ENCODE measurements around the gene C12orf57. TPM values are rescaled to one million over a fixed set of nuclear protein-coding genes. Genes with fewer than 3 reads are reported as not detected.

C12orf57 gene
- total and polyA plus RNA-seq, 9 of the 15 experiments (the other 6 are each of a cell fraction or from before 2014, with no cell fraction given) = 26.7 to 191 (median 107) TPM

DNA sequence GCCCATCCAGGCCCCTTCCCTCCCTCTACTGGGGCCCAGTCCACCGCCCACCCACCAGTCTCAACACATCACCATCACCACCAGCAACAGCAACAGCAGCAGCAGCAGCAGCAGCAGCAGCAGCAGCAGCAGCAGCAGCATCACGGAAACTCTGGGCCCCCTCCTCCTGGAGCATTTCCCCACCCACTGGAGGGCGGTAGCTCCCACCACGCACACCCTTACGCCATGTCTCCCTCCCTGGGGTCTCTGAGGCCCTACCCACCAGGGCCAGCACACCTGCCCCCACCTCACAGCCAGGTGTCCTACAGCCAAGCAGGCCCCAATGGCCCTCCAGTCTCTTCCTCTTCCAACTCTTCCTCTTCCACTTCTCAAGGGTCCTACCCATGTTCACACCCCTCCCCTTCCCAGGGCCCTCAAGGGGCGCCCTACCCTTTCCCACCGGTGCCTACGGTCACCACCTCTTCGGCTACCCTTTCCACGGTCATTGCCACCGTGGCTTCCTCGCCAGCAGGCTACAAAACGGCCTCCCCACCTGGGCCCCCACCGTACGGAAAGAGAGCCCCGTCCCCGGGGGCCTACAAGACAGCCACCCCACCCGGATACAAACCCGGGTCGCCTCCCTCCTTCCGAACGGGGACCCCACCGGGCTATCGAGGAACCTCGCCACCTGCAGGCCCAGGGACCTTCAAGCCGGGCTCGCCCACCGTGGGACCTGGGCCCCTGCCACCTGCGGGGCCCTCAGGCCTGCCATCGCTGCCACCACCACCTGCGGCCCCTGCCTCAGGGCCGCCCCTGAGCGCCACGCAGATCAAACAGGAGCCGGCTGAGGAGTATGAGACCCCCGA is 7.0 kb upstream of the C12orf57 start (continued):
- TF ChIP-seq CHD1 (IDR thresholded peaks at IDR 0.05; ENCODE audit: low read length) (no peak), POLR2A (conservative IDR thresholded peaks at IDR 0.05) (peak; percentile 22), SMAD3 (CRISPR knock-in tag; conservative IDR thresholded peaks at IDR 0.05) (no peak), ZNF41 (CRISPR knock-in tag; conservative IDR thresholded peaks at IDR 0.05) (no peak), TAF7 (tag; IDR thresholded peaks at IDR 0.05) (no peak), HMGN3 (IDR thresholded peaks at IDR 0.05; ENCODE audit: borderline replicate concordance, extremely low read depth, insufficient read length, low read depth, low read length) (no peak), PCBP1 (IDR thresholded peaks at IDR 0.05; ENCODE audit: low read depth, low read length, poor library complexity, severe bottlenecking) (no peak), ZNF696 (CRISPR knock-in tag; conservative IDR thresholded peaks at IDR 0.05) (no peak), MTA3 (IDR thresholded peaks at IDR 0.05; ENCODE audit: borderline replicate concordance) (no peak)
- TF ChIP-seq, protein P1, sequence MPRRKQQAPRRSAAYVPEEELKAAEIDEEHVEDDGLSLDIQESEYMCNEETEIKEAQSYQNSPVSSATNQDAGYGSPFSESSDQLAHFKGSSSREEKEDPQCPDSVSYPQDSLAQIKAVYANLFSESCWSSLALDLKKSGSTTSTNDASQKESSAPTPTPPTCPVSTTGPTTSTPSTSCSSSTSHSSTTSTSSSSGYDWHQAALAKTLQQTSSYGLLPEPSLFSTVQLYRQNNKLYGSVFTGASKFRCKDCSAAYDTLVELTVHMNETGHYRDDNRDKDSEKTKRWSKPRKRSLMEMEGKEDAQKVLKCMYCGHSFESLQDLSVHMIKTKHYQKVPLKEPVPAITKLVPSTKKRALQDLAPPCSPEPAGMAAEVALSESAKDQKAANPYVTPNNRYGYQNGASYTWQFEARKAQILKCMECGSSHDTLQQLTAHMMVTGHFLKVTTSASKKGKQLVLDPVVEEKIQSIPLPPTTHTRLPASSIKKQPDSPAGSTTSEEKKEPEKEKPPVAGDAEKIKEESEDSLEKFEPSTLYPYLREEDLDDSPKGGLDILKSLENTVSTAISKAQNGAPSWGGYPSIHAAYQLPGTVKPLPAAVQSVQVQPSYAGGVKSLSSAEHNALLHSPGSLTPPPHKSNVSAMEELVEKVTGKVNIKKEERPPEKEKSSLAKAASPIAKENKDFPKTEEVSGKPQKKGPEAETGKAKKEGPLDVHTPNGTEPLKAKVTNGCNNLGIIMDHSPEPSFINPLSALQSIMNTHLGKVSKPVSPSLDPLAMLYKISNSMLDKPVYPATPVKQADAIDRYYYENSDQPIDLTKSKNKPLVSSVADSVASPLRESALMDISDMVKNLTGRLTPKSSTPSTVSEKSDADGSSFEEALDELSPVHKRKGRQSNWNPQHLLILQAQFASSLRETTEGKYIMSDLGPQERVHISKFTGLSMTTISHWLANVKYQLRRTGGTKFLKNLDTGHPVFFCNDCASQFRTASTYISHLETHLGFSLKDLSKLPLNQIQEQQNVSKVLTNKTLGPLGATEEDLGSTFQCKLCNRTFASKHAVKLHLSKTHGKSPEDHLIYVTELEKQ (CRISPR knock-in tag; IDR thresholded peaks at IDR 0.05) = no peak
- TF ChIP-seq, protein P2, sequence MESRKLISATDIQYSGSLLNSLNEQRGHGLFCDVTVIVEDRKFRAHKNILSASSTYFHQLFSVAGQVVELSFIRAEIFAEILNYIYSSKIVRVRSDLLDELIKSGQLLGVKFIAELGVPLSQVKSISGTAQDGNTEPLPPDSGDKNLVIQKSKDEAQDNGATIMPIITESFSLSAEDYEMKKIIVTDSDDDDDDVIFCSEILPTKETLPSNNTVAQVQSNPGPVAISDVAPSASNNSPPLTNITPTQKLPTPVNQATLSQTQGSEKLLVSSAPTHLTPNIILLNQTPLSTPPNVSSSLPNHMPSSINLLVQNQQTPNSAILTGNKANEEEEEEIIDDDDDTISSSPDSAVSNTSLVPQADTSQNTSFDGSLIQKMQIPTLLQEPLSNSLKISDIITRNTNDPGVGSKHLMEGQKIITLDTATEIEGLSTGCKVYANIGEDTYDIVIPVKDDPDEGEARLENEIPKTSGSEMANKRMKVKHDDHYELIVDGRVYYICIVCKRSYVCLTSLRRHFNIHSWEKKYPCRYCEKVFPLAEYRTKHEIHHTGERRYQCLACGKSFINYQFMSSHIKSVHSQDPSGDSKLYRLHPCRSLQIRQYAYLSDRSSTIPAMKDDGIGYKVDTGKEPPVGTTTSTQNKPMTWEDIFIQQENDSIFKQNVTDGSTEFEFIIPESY (CRISPR knock-in tag; IDR thresholded peaks at IDR 0.05) = peak; percentile 55; the same call in 1 of the 2 replicates
- TF ChIP-seq, protein P3, sequence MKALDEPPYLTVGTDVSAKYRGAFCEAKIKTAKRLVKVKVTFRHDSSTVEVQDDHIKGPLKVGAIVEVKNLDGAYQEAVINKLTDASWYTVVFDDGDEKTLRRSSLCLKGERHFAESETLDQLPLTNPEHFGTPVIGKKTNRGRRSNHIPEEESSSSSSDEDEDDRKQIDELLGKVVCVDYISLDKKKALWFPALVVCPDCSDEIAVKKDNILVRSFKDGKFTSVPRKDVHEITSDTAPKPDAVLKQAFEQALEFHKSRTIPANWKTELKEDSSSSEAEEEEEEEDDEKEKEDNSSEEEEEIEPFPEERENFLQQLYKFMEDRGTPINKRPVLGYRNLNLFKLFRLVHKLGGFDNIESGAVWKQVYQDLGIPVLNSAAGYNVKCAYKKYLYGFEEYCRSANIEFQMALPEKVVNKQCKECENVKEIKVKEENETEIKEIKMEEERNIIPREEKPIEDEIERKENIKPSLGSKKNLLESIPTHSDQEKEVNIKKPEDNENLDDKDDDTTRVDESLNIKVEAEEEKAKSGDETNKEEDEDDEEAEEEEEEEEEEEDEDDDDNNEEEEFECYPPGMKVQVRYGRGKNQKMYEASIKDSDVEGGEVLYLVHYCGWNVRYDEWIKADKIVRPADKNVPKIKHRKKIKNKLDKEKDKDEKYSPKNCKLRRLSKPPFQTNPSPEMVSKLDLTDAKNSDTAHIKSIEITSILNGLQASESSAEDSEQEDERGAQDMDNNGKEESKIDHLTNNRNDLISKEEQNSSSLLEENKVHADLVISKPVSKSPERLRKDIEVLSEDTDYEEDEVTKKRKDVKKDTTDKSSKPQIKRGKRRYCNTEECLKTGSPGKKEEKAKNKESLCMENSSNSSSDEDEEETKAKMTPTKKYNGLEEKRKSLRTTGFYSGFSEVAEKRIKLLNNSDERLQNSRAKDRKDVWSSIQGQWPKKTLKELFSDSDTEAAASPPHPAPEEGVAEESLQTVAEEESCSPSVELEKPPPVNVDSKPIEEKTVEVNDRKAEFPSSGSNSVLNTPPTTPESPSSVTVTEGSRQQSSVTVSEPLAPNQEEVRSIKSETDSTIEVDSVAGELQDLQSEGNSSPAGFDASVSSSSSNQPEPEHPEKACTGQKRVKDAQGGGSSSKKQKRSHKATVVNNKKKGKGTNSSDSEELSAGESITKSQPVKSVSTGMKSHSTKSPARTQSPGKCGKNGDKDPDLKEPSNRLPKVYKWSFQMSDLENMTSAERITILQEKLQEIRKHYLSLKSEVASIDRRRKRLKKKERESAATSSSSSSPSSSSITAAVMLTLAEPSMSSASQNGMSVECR (CRISPR knock-in tag; IDR thresholded peaks at IDR 0.05) = no peak
- TF ChIP-seq, protein P4, sequence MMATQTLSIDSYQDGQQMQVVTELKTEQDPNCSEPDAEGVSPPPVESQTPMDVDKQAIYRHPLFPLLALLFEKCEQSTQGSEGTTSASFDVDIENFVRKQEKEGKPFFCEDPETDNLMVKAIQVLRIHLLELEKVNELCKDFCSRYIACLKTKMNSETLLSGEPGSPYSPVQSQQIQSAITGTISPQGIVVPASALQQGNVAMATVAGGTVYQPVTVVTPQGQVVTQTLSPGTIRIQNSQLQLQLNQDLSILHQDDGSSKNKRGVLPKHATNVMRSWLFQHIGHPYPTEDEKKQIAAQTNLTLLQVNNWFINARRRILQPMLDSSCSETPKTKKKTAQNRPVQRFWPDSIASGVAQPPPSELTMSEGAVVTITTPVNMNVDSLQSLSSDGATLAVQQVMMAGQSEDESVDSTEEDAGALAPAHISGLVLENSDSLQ (IDR thresholded peaks at IDR 0.05) = no peak
- TF ChIP-seq, protein P5, sequence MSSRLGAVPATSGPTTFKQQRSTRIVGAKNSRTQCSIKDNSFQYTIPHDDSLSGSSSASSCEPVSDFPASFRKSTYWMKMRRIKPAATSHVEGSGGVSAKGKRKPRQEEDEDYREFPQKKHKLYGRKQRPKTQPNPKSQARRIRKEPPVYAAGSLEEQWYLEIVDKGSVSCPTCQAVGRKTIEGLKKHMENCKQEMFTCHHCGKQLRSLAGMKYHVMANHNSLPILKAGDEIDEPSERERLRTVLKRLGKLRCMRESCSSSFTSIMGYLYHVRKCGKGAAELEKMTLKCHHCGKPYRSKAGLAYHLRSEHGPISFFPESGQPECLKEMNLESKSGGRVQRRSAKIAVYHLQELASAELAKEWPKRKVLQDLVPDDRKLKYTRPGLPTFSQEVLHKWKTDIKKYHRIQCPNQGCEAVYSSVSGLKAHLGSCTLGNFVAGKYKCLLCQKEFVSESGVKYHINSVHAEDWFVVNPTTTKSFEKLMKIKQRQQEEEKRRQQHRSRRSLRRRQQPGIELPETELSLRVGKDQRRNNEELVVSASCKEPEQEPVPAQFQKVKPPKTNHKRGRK (tag; IDR thresholded peaks at IDR 0.05) = no peak
